ENCODE data around the gene ESYT2. TPM values are rescaled to one million over a fixed set of nuclear protein-coding genes. Genes with fewer than 3 reads are reported as not detected.

Gene ESYT2
- total RNA-seq, 1 experiment from 2014 or later: 68.2 TPM

GRCh38 chr7:158776474-158776873 lies 52.8 kb downstream of the ESYT2 start (continued):
- no peak for TF ChIP-seq ZBTB33 (IDR thresholded peaks at IDR 0.05; ENCODE audit: extremely low read depth, insufficient replicate concordance, low read length)
- no peak for TF ChIP-seq CEBPB (IDR thresholded peaks at IDR 0.05; ENCODE audit: low read depth)

- Histone ChIP-seq H3K9ac (ENCODE audit: low read length) (no peak overlapping the region), H3K4me3 (replicated peaks in 1 of 2; ENCODE audit: low read depth in 1 of 2, low read length in 2 of 2) (no peak overlapping the region), H3K27ac (ENCODE audit: low read depth, low read length) (no peak overlapping the region), H3K27me3 (ENCODE audit: insufficient read depth, low read length) (no peaks in the 10 kb centered on the region), H3K4me2 (ENCODE audit: low read length) (no peak overlapping the region), H3K79me2 (ENCODE audit: insufficient read depth, low read length) (peaks cover 12% of the 10 kb centered on the region; the same call in 1 of the 2 replicates), H3K9me3 (ENCODE audit: control insufficient read depth in 1 of 2, insufficient read depth in 1 of 2, low read depth in 1 of 2, low read length in 2 of 2) (no peaks in the 10 kb centered on the region), H3K36me3 (ENCODE audit: control insufficient read depth in 1 of 2, insufficient read depth in 2 of 2, low read length in 2 of 2) (no peaks in the 10 kb centered on the region), H3K9me2 (ENCODE audit: insufficient read depth) (no peaks in the 10 kb centered on the region), H3K4me1 (ENCODE audit: control insufficient read depth in 1 of 2, insufficient read depth in 2 of 2, low read length in 2 of 2) (peaks cover 7 to 10% of the 10 kb centered on the region in 2 experiments; a peak in 3 of 4 replicates), H2AFZ (ENCODE audit: low read depth, low read length, poor library complexity, severe bottlenecking) (no peak overlapping the region), H4K20me1 (ENCODE audit: insufficient read depth) (no peaks in the 10 kb centered on the region)
- ATAC-seq (no peak), DNase-seq (ENCODE audit: low read depth, low spot score) (no peak)
- RAD21 ChIA-PET (ENCODE audit: low non-redundant PET in 1 of 2, low total read pairs in 2 of 2, uncharacterized antibody in 2 of 2, unreplicated experiment in 2 of 2): no interaction called here
- POLR2A ChIA-PET: no interaction called here
- BruUV-seq (replicated peaks): no TSS peak
- CTCF ChIA-PET: no interaction called here
- TF ChIP-seq EGR1 (IDR thresholded peaks at IDR 0.05; ENCODE audit: low read depth): no peak
- no peak for TF ChIP-seq POLR2AphosphoS5 (IDR thresholded peaks at IDR 0.05; ENCODE audit: low read depth, low read length)
- intact Hi-C loops (cut with micrococcal nuclease): no loop called here
Measured at GRCh38 chr7:158774952-158775351, 54.4 kb downstream of the ESYT2 start.

- H3K9me3 ChIP-seq (ENCODE audit: control insufficient read depth in 1 of 2, insufficient read depth in 1 of 2, low read depth in 1 of 2, low read length in 2 of 2): no peaks in the 10 kb centered on the region
- H3K4me1 ChIP-seq (ENCODE audit: control insufficient read depth in 1 of 2, insufficient read depth in 2 of 2, low read length in 2 of 2): no peaks in the 10 kb centered on the region
- H3K4me3 ChIP-seq (replicated peaks in 1 of 2; ENCODE audit: low read depth in 1 of 2, low read length in 2 of 2): no peak overlapping the region
- TF ChIP-seq ELF1 (IDR thresholded peaks at IDR 0.05; ENCODE audit: borderline replicate concordance, low read depth) (no peak), FOSL1 (IDR thresholded peaks at IDR 0.05; ENCODE audit: low read depth) (no peak)
- ChIA-PET CTCF (no interaction called here), POLR2A (no interaction called here), RAD21 (ENCODE audit: low non-redundant PET in 1 of 2, low total read pairs in 2 of 2, uncharacterized antibody in 2 of 2, unreplicated experiment in 2 of 2) (no interaction called here)
- intact Hi-C loops (cut with micrococcal nuclease): no loop called here
- H3K79me2 ChIP-seq (ENCODE audit: insufficient read depth, low read length): no peaks in the 10 kb centered on the region
- 0 out of 4 replicates have a peak, but pooled peaks cover 0 to under 1% of the 10 kb centered on the region in 2 experiments for H3K36me3 ChIP-seq (ENCODE audit: control insufficient read depth in 1 of 2, insufficient read depth in 2 of 2, low read length in 2 of 2)
- ATAC-seq (peak; percentile 58; the same call in 1 of the 2 replicates), DNase-seq (ENCODE audit: low read depth, low spot score) (no peak)
- no peaks in the 10 kb centered on the region for H4K20me1 ChIP-seq (ENCODE audit: insufficient read depth)
- no peaks in the 10 kb centered on the region for H3K9me2 ChIP-seq (ENCODE audit: insufficient read depth)
- BruUV-seq (replicated peaks): no TSS peak
- H3K27ac ChIP-seq (ENCODE audit: low read depth, low read length): no peak overlapping the region
- no peak overlapping the region for H3K4me2 ChIP-seq (ENCODE audit: low read length)
- no peaks in the 10 kb centered on the region for H3K27me3 ChIP-seq (ENCODE audit: insufficient read depth, low read length)
- H2AFZ ChIP-seq (ENCODE audit: low read depth, low read length, poor library complexity, severe bottlenecking): no peak overlapping the region
- H3K9ac ChIP-seq (ENCODE audit: low read length): no peak overlapping the region
Measured at GRCh38 chr7:158772916-158773315, 56.4 kb downstream of the ESYT2 start.

All from HCT116 (cell line).